ENCODE results near the gene POLE3. TPM values are rescaled to one million over a fixed set of nuclear protein-coding genes. Genes with fewer than 3 reads are reported as not detected.
"Not testable (repeated sequence)": the region's sequence is repeated elsewhere in the genome, so short reads cannot be mapped to it uniquely, and the experiment has no call there.

The POLE3 gene, protein sequence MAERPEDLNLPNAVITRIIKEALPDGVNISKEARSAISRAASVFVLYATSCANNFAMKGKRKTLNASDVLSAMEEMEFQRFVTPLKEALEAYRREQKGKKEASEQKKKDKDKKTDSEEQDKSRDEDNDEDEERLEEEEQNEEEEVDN
- total RNA-seq (10 to 100 TPM; 23.1 to 25.2 TPM), polyA plus RNA-seq (10 to 100 TPM; 26.1 to 35.2 TPM)
- long read RNA-seq, donor 1, transcript POLE3-201 (4 exons, 2,109 nt): major isoform, 65 of 73 reads
- long read RNA-seq, donor 1, transcript POLE3-203 (3 exons, 455 nt): minor isoform, 5 of 73 reads
- long read RNA-seq, donor 1, partial matches to known transcripts: 0 of 73 reads
- long read RNA-seq, donor 1, other reads (novel, unspliced or antisense): 2 of 73 reads
- long read RNA-seq, donor 2, transcript POLE3-201 (4 exons, 2,109 nt): major isoform, 10 of 18 reads
- long read RNA-seq, donor 2, partial matches to known transcripts: 0 of 18 reads
- long read RNA-seq, donor 2, other reads (novel, unspliced or antisense): 4 of 18 reads

DNA sequence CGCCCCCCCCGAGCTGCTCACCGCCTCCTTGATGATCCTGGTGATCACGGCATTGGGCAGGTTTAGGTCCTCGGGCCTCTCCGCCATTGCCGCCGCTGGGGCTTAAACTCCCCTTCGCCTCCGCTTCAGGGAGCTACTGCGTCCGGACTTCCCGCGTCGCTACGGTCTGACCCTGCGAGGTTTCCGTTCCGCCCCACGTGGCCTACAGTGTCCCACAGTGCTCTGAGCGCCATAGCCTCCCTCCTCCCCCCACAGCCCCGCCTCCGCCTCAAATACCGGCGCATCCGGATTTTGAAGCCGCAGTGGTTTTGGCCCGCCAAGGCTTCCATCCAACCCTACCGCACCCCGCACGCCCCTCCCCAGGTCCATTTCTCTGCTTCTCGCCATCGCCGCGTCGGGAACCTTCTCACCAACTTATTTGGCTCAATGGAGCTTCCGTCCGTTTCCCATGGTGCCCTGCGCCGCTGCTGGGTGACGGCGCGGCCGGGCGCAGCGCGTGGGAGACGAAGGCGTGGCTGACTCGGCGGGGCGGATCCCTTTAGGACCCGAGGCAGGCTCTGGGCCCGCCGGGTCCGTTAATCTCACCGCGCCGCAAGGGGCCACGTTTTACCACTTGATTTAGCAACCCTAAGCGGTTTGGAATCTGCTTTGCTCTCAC is at the start of gene POLE3, which contains the start of gene C9orf43:
POLE3 (minus strand) TSS at position 469 of the 658 bp plus-strand sequence; CDS start at position 87, 382 bp downstream.
C9orf43 (plus strand) TSS at position 541 of the 658 bp plus-strand sequence. CDS start 2,747 bp downstream, outside the sequence.
- ATAC-seq (ENCODE audit: low FRiP score) (peak; percentile 99), DNase-seq (peak; percentile 97 to 98)
- intact Hi-C loops (cut with DNase I): no loop called here
- WGBS, 2 donors: 0 to 1% methylated on average over 60 to 61 of the region's 61 CpGs
- Histone ChIP-seq H3K4me3 (ENCODE audit: low read length in 2 of 2) (peak within 1 kb of the TSS; percentile 60 to 82), H3K27me3 (ENCODE audit: control insufficient read depth in 1 of 2, insufficient read depth in 2 of 2, low read length in 1 of 2) (no peaks in the 10 kb centered on the region), H3K4me1 (ENCODE audit: control insufficient read depth in 1 of 2, insufficient read depth in 2 of 2, low read length in 2 of 2) (no peaks in the 10 kb centered on the region), H3K9me3 (ENCODE audit: control insufficient read depth, low read length) (no peaks in the 10 kb centered on the region), H3K36me3 (ENCODE audit: control insufficient read depth in 1 of 2, insufficient read depth in 2 of 2, low read length in 1 of 2) (no peaks in the 10 kb centered on the region), H3K27ac (ENCODE audit: low read depth in 1 of 2, low read length in 2 of 2) (peak within 1 kb of the TSS in 1 of 2 donors; percentile 72)

DNA sequence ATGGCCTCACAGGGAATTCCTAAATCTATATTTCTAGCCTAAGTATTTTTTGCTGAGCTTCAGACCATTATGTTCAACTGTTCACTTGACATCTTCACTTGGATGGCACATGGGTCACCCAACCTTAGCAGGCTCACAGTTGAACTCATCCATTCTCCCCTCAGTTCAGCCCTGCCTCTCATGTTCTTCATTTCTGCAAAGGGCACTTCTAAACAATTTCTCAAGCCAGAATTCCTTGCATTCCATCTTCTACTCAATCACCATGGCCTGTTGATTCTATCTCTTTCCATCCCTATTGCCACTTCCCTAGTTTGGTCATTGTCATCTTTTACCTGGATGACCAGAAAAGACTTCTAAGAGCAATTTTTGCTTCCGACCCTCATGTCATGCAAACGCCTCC is 45.8 kb upstream of the POLE3 start:
- intact Hi-C loops (cut with DNase I): loop anchor here (5.0 kb wide), 2 partner anchors 36 to 111 kb away; no protein-coding TSS in a partner anchor
- no peak for DNase-seq
- no peaks in the 10 kb centered on the region for H3K9me3 ChIP-seq (ENCODE audit: control insufficient read depth, low read length)
- peaks cover 5 to 8% of the 10 kb centered on the region in 2 donors for H3K4me1 ChIP-seq (ENCODE audit: control insufficient read depth in 1 of 2, insufficient read depth in 2 of 2, low read length in 2 of 2)
- H3K27ac ChIP-seq (ENCODE audit: low read depth in 1 of 2, low read length in 2 of 2): peak overlapping the region; percentile 69 to 82
- ATAC-seq (ENCODE audit: low FRiP score): no peak
- no peak overlapping the region for H3K4me3 ChIP-seq (ENCODE audit: low read length in 2 of 2)
- no peaks in the 10 kb centered on the region for H3K36me3 ChIP-seq (ENCODE audit: control insufficient read depth in 1 of 2, insufficient read depth in 2 of 2, low read length in 1 of 2)
- no peaks in the 10 kb centered on the region for H3K27me3 ChIP-seq (ENCODE audit: control insufficient read depth in 1 of 2, insufficient read depth in 2 of 2, low read length in 1 of 2)
- WGBS, 2 donors: 89 to 90% methylated on average over 2 of the region's 2 CpGs

DNA sequence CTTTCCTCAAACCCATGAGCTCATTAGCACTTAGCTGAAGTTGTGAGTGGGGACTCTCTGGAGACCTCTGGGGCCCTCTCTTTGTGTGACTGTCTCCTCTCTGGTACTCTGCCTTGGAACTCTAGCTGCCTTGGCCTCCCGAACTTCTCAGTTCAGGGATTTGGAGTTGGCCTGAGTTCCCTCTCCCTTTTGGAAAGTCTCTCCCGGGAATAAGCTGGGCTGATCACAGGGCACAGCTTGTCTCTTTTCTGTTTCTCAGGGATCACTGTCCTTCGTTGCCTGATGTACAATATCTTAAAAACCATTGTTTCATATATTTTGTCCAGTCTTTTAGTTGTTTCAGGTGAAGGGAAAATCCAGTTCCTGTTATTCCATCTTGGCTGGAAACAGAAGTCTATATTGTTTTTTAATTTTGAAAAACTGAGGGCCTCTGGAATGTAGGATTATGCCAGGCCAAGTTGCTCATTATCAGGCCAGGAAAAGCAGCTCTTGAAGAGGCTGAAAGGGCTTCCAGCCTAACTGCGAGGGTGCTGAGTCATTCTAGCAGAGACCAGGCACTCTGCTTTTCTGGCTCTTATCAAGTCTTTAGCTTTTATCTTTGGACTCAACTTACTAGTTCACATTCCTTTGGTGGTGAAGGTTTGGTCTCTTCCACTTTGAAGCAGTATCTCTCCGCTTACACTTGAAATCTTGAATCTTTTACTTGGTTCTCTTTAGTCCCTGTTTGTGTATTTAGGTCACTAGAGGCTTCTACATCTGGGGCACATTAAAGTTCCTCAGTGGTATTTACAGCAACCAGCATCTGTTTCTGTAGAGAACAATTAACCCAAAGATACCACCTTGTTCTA is 44.7 kb upstream of the POLE3 start:
- ATAC-seq (ENCODE audit: low FRiP score) (peak; percentile 93), DNase-seq (peak in 1 of 2 donors; percentile 84)
- no peak overlapping the region for H3K4me3 ChIP-seq (ENCODE audit: low read length in 2 of 2)
- intact Hi-C loops (cut with DNase I): loop anchor here (5.0 kb wide), 2 partner anchors 37 to 112 kb away; no protein-coding TSS in a partner anchor
- H3K4me1 ChIP-seq (ENCODE audit: control insufficient read depth in 1 of 2, insufficient read depth in 2 of 2, low read length in 2 of 2): peaks cover 5 to 8% of the 10 kb centered on the region in 2 donors
- H3K27me3 ChIP-seq (ENCODE audit: control insufficient read depth in 1 of 2, insufficient read depth in 2 of 2, low read length in 1 of 2): no peaks in the 10 kb centered on the region
- H3K9me3 ChIP-seq (ENCODE audit: control insufficient read depth, low read length): no peaks in the 10 kb centered on the region
- H3K27ac ChIP-seq (ENCODE audit: low read depth in 1 of 2, low read length in 2 of 2): peak overlapping the region; percentile 79 to 95
- 4 to 6% methylated on average over 5 of the region's 5 CpGs for WGBS, 2 donors
- no peaks in the 10 kb centered on the region for H3K36me3 ChIP-seq (ENCODE audit: control insufficient read depth in 1 of 2, insufficient read depth in 2 of 2, low read length in 1 of 2)

DNA sequence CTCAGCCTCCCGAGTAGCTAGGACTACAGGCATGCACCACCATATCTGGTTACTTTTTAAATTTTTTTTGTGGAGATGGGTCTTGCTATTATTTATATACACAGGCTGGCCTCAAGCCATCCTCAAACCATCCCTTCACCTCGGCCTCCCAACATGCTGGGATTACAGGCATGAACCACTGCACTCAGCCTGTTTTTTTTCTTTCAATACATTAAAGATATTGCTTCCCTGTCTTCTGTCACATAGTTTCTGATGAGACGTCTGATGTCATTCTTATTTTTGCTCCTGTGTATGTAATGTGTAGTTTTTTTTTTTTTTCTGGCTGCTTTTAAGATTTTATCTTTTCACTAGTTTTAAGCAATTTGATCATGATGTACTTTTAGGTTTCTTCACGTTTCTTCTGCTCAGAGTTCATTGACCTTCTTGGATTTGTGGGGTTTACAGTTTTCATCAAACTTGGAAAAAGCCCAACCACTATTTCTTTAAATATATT is 41.7 kb upstream of the POLE3 start:
- DNase-seq (no peak), ATAC-seq (ENCODE audit: low FRiP score) (no peak)
- intact Hi-C loops (cut with DNase I): no loop called here
- Histone ChIP-seq H3K27me3 (ENCODE audit: control insufficient read depth in 1 of 2, insufficient read depth in 2 of 2, low read length in 1 of 2) (no peaks in the 10 kb centered on the region), H3K4me1 (ENCODE audit: control insufficient read depth in 1 of 2, insufficient read depth in 2 of 2, low read length in 2 of 2) (peaks cover 5 to 8% of the 10 kb centered on the region in 2 donors), H3K36me3 (ENCODE audit: control insufficient read depth in 1 of 2, insufficient read depth in 2 of 2, low read length in 1 of 2) (no peaks in the 10 kb centered on the region), H3K4me3 (ENCODE audit: low read length in 2 of 2) (no peak overlapping the region), H3K27ac (ENCODE audit: low read depth in 1 of 2, low read length in 2 of 2) (no peak overlapping the region), H3K9me3 (ENCODE audit: control insufficient read depth, low read length) (no peaks in the 10 kb centered on the region)
- 53% methylated on average over 4 of the region's 4 CpGs for WGBS, 2 donors

DNA sequence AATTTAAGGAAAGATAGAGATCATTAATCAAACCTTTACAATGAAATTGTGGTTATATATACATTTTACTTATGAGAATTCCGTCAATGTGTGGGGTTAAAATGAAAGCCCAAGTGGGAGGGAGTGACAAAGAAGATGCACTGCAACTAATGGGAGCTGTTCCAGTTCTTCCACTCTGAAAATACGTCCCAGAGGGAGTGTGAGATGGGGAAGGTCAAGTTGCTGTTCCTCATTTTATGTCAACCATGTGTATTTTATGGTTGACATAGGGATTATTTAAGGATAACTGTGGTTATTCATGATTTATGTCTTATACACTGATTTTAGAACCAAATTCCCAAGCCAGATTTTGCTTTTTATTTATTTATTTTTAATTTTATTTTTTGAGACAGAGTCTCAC is 38.9 kb upstream of the POLE3 start:
- no peaks in the 10 kb centered on the region for H3K36me3 ChIP-seq (ENCODE audit: control insufficient read depth in 1 of 2, insufficient read depth in 2 of 2, low read length in 1 of 2)
- no peak for ATAC-seq (ENCODE audit: low FRiP score)
- no peaks in the 10 kb centered on the region for H3K27me3 ChIP-seq (ENCODE audit: control insufficient read depth in 1 of 2, insufficient read depth in 2 of 2, low read length in 1 of 2)
- no peak overlapping the region for H3K27ac ChIP-seq (ENCODE audit: low read depth in 1 of 2, low read length in 2 of 2)
- DNase-seq: no peak
- H3K9me3 ChIP-seq (ENCODE audit: control insufficient read depth, low read length): no peaks in the 10 kb centered on the region
- WGBS, 2 donors: 82 to 85% methylated on average over 2 of the region's 2 CpGs
- intact Hi-C loops (cut with DNase I): loop anchor here in 1 of 2 donors (2.0 kb wide), 1 partner anchor 139 kb away; no protein-coding TSS in a partner anchor
- H3K4me3 ChIP-seq (ENCODE audit: low read length in 2 of 2): no peak overlapping the region
- H3K4me1 ChIP-seq (ENCODE audit: control insufficient read depth in 1 of 2, insufficient read depth in 2 of 2, low read length in 2 of 2): no peaks in the 10 kb centered on the region

DNA sequence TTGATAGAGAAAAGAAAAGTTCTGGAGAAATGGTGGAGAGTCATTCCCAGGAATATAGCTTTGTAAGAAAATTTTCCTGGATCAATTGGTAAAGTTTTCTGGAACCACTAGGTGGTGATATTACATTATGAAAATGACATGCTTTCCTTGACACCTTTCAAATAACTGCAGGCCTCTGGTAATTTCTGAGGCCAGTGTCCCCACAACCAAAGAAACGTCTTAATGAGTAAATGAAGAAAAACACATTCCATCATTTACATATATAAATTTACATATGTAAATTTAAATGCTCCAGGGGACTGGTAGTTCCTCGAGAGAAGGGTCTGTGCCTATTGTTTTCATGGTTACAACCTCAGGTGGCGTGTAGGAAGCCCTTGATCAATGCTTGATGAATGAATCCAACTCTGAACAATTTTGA is 35.9 kb upstream of the POLE3 start:
- H3K27me3 ChIP-seq (ENCODE audit: control insufficient read depth in 1 of 2, insufficient read depth in 2 of 2, low read length in 1 of 2): no peaks in the 10 kb centered on the region
- H3K9me3 ChIP-seq (ENCODE audit: control insufficient read depth, low read length): no peaks in the 10 kb centered on the region
- no peaks in the 10 kb centered on the region for H3K4me1 ChIP-seq (ENCODE audit: control insufficient read depth in 1 of 2, insufficient read depth in 2 of 2, low read length in 2 of 2)
- WGBS, 2 donors: 56 to 58% methylated on average over 3 of the region's 3 CpGs
- no peak overlapping the region for H3K4me3 ChIP-seq (ENCODE audit: low read length in 2 of 2)
- no peak for ATAC-seq (ENCODE audit: low FRiP score)
- no peaks in the 10 kb centered on the region for H3K36me3 ChIP-seq (ENCODE audit: control insufficient read depth in 1 of 2, insufficient read depth in 2 of 2, low read length in 1 of 2)
- peak overlapping the region in 1 of 2 donors; percentile 44 for H3K27ac ChIP-seq (ENCODE audit: low read depth in 1 of 2, low read length in 2 of 2)
- DNase-seq: no peak
- intact Hi-C loops (cut with DNase I): loop anchor here (2.0 kb wide), 2 partner anchors 144 to 212 kb away; no protein-coding TSS in a partner anchor

DNA sequence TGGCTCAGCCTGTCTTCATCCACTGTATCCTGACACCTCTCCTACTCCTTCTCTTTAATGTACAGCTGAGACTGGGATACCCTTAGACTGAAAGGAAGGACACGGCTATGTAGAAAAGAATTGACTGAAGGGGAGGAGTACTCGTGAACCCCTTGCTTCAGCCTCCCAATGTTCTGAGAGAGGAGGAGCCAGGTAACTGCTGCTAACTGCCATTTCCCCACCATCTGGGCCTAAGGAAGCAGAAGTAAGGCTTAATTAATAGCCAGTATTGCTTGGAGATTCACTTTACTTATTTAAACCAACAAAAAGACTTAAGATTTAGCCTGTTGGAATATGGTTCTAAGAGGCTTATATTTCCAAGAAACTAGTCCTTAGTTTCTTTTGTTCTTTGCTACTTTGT is 34.3 kb upstream of the POLE3 start:
- WGBS, 2 donors: 95 to 100% methylated on average over 2 of the region's 2 CpGs

DNA sequence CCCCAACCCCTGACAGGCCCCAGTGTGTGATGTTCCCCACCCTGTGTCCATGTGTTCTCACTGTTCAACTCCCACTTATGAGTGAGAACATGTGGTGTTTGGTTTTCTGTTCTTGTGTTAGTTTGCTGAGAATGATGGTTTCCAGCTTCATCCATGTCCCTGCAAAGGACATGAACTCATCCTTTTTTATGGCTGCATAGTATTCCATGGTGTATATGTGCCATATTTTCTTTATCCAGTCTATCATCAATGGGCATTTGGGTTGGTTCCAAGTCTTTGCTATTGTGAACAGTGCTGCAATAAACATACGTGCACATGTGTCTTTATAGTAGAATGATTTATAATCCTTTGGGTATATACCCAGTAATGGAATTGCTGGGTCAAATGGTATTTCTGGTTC is 27.2 kb upstream of the POLE3 start:
- ATAC-seq (ENCODE audit: low FRiP score); intact Hi-C loops (cut with DNase I); H3K36me3 ChIP-seq (ENCODE audit: control insufficient read depth in 1 of 2, insufficient read depth in 2 of 2, low read length in 1 of 2); H3K9me3 ChIP-seq (ENCODE audit: control insufficient read depth, low read length); H3K27ac ChIP-seq (ENCODE audit: low read depth in 1 of 2, low read length in 2 of 2); DNase-seq; H3K27me3 ChIP-seq (ENCODE audit: control insufficient read depth in 1 of 2, insufficient read depth in 2 of 2, low read length in 1 of 2); H3K4me3 ChIP-seq (ENCODE audit: low read length in 2 of 2); H3K4me1 ChIP-seq (ENCODE audit: control insufficient read depth in 1 of 2, insufficient read depth in 2 of 2, low read length in 2 of 2): not testable (repeated sequence)
- 94 to 100% methylated on average over 1 of the region's 1 CpG for WGBS, 2 donors

More for the DNA sequence above, 34.3 kb upstream of the POLE3 start:
- ATAC-seq (ENCODE audit: low FRiP score) (no peak), DNase-seq (no peak)
- no peaks in the 10 kb centered on the region for H3K4me1 ChIP-seq (ENCODE audit: control insufficient read depth in 1 of 2, insufficient read depth in 2 of 2, low read length in 2 of 2)
- no peak overlapping the region for H3K27ac ChIP-seq (ENCODE audit: low read depth in 1 of 2, low read length in 2 of 2)
- H3K36me3 ChIP-seq (ENCODE audit: control insufficient read depth in 1 of 2, insufficient read depth in 2 of 2, low read length in 1 of 2): no peaks in the 10 kb centered on the region
- no peaks in the 10 kb centered on the region for H3K9me3 ChIP-seq (ENCODE audit: control insufficient read depth, low read length)
- no peaks in the 10 kb centered on the region for H3K27me3 ChIP-seq (ENCODE audit: control insufficient read depth in 1 of 2, insufficient read depth in 2 of 2, low read length in 1 of 2)
- intact Hi-C loops (cut with DNase I): no loop called here
- no peak overlapping the region for H3K4me3 ChIP-seq (ENCODE audit: low read length in 2 of 2)

Data from aorta (tissue), 5 donors.